HG03439 (cell line): ENCODE measurements around the gene C16orf46.

Source experiments
- ATAC-seq: cut with Tn5 transposase; IDR thresholded peaks from one replicate; pipeline ENCODE4 v1.9.1; 2021; ENCODE audit warnings: mild to moderate bottlenecking, moderate library complexity; ENCODE audit not compliant: unreplicated experiment

C16orf46 gene

DNA sequence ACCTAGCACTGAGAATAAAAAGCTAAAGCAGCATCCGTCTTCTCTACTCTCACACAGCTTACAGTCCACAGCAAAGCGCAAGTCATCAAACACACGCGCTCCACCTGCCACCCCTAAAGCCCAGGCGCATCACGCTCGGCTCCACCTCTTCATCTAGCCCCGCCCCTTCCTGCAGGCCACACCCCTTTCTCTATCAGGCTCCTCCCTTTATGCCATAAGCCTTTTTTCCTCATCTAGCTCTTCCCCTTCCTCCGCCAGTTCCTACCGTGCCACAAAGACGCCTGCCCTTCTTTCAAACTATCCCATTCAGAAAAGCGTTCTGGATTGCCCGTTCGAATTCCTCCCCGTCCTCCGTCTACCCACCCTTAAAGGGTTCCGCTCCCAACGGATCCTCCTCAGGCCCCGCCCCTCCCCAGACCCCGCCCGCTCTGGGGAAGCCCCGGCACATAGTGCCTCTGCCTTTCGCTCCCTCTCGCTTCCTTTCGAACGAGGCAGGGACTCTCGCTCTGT, 417 bp downstream of the C16orf46 start:
- peak; percentile 87 for ATAC-seq

DNA sequence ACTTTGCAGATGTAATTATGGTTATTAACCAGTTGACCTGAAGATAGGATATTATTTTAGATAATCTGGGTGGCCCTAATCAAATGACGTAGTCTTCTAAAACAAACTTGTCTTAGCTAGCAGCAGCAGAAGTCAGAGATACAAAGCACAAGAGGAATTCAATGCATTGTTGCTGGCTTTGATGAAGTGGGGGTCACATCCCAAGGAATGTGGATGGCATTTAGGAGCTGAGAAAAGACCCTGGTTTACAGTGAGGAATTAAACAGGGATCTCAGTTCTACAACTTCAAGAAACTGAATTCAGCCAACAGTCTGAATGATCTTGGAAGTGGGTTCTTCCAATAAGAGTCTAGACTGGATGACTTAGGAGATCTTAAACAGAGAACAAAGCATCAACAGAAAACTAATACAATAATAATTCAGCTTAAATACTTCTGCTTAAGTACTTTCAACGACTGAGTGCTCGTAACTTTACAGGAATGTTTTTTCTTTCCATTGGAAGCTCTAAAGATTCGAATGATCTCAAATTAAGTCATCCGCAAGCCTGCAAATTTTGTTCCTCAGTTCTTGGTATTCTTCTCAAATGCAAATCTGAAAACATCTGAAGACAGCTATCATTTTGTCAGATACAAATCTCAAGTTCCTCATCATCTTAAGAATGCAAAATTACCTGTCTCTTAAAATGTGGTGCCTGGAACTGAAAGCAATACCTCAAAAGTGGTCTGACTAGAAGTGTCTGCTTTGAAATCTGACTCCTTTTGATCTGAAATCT, 3.3 kb downstream of the C16orf46 start:
- ATAC-seq: no peak

DNA sequence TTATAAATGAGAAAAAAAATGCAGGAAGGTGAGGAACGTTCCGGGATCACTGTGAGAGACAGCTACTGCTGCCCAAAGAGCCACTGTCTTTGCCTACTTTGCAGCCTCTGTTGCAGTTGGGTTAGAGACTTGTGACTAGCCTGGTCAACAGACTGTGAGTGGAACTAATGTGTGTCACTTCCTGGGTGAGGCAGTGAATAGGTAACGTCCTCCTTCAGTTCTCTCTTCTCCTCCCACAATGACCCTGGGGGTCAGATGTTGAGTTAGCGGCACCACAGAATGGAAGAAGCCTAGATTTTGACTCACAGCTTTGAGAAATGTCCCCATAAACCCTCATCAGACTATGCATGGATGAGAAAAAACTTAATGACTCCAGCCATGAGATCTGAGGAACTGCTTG, 5.2 kb downstream of the C16orf46 start:
- no peak for ATAC-seq

DNA sequence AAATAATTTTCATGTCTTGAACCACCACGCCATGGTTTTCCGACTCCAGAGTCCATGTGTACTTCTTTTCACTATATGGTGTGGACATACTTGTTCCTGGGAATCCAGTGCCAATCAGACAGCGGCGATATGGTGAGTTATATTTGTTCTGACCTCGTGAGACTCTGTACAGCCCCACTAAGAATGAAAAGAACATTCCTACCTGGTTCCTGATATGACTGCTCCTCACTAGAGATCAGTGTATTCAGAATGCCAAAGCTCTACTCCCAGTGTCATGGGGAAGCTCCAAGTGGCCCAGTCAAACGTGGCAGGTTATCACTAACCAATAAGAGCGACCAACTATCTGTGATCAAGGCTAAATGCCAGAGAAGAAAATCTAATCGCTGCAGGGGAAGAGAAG, 6.1 kb downstream of the C16orf46 start:
- no peak for ATAC-seq

DNA sequence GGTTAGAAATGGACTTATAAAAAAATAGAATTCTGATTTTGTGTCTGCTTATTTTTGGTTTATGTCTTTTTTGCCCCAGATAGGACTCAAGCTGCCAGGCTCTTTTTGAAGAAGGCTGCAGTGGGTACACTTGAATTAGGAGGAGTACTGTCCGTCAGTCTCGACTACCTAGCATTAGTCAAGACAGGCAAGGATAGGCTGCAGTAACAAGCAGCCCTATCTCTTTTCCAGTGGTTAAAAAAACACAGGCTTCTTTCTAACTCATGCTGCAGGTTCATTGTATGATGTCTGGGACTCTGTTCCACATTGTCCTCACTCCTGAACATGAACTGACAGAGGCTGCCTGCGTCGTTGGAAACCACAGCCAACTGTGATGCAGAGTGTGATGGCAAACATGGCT, 8.0 kb downstream of the C16orf46 start:
- no peak for ATAC-seq

DNA sequence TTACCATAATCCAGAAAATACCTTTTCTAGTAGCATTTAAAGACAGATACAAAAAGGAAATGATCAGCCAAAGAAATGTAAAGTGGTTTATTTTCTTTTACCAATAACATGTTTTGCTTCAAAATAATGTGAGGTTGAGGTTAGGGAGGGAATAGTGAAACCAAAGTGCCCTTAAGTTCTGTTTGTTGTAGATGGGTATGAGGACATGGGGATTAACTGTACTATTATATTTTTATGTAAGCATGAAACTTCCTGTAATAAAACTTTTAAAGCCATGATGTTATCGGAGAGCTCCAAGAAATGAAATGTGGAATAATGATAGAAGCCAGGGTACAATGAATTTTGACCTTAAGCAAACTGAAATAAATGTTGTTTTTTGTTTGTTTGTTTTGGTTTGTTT, 9.9 kb downstream of the C16orf46 start:
- no peak for ATAC-seq

DNA sequence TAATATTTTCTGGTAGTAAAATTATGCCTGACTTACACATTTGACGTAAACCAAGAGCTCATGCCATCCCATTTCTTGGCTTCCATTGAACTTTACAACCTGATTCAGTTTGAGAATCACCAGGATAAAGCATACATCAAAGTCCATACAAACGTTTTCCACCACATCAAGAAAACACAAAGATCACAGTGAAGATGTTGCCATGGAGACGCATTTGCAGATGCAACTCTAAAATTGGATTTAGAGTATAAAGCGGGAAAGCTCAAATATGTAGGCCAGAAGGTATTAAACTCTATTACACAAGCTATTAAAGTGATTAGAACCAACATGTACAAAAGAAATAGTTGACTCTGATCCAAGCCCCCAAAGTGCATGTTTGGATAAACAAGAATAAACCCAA, 10.4 kb downstream of the C16orf46 start:
- no peak for ATAC-seq

DNA sequence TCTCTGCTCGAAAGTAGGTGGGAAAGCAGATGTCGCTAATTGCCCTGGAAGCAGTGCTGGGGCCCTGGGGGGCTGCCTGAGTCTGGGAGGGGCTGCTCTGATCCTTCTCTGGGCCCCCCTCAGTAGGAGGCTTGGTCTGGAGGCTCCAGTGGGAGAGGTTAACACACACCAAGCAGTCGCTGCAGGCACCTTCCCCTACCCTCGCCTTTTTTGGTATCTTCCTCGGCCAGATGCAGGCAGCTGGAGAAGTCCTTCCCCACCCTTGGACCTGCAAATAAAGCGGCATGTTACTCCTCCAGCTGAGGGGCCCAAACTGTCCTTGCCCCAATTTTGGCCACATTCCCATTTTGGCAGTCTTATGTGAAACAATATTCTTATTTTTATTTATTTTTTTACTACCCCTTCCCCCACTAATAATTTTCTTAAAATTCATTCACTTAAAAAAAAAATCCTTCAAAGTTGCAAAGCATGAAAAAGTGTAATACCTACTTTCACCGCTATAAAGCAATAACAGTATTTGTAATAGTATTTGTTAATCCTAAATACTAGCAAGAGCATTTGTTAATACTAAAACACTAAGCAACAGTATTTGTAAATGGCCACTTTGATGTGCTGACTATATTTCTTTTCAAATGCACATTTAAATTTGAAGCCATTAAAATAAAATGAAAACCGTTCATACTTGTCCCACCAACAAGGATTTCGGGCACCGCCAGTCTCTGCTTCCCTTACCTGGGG, 15.0 kb downstream of the C16orf46 start:
- ATAC-seq: no peak

DNA sequence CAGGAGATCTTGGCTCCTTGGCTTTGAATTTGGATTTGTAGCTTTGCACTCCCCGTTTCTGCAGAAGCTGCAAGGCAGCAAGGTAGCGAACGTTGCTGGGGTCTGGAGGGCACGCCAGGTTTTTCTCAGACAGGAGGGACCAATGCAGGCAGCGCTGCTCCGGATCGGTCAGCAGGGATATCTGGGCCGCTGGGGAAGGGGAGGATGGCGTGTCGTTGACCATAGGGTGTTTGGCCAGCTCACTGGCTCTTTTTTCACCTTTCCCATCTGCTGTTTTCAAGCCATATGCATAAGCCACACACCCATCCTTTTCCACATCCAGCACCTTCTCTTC, 15.8 kb downstream of the C16orf46 start:
- no peak for ATAC-seq

DNA sequence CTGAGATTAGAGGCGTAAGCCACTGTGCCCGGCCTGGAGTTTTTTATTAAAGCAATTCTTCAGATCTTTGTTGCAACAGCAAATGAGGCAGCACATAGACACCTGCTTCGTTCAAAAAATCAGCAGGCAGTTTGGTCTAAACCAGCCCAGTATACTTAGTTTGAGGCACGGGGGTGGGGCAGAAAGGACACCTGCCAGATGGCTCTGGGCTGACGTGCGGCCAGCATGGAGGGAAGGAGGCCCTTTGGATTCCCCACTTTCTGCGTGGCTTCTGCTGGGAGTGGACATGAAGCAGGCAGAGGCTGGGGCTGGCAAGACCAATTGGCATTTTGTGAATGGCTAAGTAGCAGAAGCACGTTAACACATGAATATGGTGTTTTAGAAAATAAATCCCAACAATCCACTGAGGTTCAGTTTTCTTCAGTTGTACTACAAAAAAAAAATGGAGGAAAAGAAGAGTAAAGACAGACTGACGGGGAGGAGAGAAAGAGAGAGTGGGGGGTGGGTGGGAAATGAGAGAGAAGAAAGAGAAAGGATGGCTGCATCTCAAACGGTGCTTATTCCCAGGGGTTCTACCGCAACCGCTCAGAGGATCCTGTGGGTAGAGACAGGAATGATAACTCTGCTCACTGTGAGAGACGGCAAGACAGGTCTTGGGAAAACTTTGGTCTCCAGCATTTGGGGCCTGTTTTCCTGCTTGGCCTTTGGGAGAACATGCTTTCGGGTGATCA, 16.3 kb downstream of the C16orf46 start:
- ATAC-seq: no peak

DNA sequence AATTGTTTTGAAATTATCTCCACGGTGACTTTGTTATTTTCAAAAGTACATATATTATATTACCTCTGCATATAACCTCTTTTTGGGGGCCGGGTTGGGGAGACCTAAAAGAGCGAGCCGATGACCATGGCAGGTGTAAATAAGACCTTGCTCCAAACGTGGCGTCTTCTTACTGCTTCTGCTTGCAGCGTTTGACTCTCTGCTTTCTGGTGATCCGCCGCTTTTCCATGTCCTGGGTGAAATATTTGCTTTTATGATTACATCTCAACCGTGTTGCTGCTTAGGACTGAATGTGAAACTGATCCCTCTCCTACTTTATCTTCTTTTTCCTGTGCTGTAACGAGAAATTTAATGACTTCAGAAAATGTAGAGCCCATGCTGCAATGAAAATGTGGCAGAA, 23.3 kb downstream of the C16orf46 start:
- no peak for ATAC-seq

DNA sequence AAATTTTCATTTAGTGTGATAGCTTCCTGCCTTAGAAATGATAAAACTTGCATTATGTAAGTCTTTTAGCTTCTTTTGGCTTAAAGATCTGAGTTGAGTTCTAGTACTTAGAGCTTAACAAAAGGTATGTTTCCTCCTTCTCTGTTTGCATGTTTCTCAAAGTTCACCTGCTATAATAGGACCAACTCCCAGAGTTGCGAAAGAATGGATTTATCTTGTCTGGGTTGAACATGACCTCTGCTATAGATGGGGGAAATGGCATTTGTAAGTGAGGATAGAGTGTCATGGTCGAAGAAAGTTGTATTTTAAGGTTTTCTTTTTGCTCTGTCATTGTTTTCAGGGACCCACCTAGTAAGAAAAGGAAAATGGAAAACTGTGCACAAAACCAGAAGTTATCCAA, 34.2 kb downstream of the C16orf46 start:
- no peak for ATAC-seq

DNA sequence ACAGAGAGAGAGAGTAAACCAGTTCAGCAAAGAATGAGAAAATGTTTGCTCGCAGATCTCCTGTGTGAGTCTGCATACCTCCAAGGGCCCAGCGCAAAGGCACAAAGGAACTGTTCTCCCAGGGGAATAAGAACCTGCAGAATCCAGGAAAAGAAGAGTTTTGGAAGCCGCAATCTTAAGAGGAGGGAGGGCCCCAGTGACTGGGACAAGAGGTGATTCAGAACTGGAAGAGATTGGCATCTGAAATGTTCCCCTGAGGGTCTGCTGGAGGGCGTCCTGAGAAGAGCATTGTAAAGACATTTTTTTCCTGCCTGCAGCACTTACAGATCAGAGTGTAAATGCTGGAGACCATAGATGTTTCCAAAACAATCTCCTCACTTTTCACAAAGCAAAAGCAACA, 35.3 kb downstream of the C16orf46 start:
- no peak for ATAC-seq

DNA sequence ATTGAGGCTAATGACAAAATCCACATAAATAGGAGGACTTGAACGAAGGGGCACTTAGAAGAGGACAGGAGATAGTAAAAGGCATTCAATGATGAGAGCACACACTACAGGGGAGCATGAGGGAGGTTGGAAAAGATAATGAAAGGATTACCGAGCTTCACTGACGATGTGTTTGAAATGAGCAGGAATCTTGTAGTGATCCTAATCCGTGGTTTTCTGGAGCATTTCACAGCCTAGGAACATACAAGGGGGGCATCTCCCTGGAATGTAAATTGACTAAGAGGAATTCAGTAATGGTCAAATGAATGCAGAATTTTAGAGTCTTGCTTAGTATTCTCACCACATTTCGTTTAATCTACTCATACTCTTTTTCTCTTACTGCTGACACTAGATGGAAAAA, 36.2 kb downstream of the C16orf46 start:
- ATAC-seq: no peak

DNA sequence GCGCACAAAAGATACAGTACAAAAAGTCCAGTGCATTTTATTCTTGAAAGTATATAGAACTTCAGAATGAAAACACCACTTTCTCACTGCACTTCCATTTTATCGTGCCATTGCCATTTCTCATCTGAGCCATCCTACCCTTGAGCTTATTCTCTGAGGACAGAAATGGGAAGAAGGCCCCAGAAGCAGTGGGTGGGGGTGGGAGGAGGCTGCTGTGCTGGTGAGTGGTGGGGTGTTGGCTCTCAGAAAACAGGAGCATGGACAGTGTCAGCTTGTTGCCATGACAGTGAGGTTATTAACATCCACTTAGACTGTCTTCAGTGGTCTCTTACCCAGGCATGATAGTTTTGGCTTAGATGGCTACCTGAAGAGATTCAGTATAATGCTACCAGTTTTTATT, 36.9 kb downstream of the C16orf46 start:
- ATAC-seq: no peak

DNA sequence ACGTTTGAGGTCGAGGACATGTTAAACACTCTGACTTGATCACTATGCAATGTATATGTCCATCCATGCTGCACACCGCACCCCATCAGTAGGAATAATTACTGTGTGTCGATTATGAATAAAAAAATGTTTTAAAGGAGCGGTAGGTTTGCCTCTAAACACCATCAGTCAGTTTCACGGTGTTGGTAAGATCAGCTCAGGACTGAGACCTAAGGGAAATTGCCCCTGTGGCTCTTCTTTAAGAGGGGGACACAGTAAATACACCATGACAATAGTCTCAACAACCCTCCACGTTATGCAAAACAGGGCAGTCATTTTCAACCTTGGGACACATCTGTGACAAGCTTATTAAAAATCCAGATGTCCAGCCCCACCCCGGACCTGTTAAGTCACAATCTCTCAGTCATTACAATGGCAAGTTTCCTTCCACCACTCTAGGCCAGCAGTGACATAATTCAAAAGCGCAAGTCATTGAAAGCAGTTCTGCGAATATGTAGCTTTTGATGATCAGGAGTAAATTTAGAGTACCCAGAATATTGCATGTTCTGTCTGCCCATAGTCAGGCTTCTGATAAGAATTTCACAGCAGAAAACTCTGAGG, 40.2 kb downstream of the C16orf46 start:
- no peak for ATAC-seq

DNA sequence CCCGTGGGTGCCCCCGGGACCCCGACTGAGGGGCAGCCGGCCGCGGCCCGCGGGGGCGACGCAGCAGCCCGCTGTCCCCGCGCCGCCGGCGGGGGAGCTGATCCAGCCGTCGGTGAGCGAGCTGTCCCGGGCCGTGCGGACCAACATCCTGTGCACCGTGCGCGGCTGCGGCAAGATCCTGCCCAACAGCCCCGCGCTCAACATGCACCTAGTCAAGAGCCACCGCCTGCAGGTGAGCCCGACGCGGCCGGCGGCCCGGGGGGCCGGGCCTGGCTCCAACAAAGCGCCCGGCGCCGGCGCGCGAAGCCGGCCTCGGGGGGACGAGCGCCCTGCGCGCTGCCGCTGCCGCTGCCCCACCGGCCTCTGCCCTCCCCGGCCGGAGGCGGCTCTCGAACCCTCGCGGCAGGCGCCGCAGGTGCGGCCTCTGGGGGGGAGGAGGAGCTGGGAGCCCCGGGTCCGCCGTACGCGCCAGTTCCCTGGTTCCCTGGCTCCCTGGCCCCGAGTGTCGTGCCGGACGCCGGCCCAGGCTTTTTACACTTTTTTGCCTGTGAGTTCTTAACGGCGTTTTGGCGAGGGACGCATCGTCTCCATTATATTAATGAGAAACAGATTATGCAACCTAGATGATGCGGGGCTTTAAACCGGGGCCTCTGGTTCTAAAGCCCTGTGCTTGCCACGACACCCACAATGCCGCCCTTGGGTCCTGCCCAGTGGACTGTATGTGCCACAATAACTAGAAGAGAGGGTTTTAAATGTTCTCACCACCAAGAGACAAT, 40.9 kb downstream of the C16orf46 start:
- ATAC-seq: peak; percentile 53

DNA sequence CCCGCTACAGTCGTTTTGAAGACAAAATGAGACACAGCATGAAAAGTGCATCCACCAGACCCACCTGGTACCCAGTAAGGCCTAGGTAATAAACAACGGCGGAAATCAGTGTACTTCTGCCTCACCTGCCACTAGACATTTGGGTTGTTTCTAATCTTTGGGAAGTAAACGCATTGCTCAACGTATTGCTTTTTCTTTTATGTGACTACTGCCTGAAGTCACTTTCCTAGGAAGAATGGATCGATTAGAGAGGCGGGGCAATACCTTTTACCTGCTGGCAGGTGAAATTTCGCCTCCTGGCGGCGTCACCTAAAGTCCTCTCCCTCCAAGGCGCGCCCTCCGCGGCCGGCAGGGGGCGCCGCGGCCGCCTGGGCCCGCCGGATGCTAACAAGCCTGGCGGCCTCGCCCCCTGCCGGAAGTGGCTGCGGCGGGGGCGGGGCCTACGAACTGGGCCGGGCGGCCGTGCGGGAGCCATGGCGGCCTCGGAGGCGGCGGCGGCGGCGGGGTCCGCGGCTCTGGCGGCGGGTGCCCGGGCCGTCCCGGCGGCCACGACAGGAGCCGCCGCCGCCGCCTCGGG, 41.6 kb downstream of the C16orf46 start, which contains the start of gene ATMIN:
ATMIN (plus strand) TSS at position 445 of the 577 bp plus-strand sequence; CDS start at position 474, 29 bp downstream.
- ATAC-seq: peak; percentile 92

DNA sequence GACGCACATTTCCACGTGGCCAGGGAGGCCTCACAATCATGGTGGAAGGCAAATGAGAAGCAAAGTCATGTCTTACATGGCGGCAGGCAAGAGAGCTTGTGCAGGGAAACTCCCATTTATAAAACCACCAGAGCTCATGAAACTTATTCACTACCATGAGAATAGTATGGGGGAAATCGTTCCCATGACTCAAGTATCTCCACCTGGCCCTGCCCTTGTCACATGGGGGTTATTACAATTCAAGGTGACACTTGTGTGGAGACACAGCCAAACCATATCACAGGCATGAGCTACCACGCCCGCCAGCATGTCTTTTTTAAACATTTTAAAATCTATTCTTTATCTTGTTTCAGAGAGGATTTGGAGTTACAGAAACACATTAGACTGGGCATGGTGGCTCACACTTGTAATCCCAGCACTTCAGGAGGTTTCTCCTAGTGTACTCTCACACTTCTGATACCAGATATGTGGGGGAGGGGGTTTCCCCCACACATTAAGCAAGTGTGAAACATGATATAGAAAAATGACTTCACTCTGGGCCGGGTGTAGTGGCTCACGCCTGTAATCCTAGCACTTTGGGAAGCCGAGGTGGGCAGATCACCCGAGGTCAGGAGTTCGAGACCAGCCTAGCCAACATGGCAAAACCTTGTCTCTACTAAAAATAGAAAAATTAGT, 47.0 kb downstream of the C16orf46 start:
- no peak for ATAC-seq

DNA sequence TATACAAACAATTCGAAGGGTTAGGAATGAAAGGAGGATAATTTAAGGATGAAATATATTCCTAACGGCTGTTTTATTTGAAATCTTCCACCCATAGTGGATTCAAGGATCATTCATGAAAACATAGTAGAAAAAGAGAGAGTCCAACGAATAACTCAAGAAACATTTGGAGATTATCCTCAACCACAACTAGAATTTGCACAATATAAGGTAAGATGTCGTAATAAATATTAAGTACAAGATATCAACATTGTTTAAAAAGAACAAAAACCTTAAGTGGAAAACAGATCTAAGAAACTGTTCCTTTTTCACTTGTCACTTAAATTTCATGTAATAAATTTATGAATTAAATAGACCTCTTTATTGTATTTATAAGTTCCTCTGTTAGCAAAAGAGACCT, 50.6 kb downstream of the C16orf46 start:
- no peak for ATAC-seq
